Activated CD4-positive, alpha-beta T cell treated with anti-CD3 and anti-CD28 coated beads, Interleukin-2, amount 10 ng/mL, durations not matched to agents 7 days and 5 days (primary cell): ENCODE data around the gene BMPR2. TPM values are rescaled to one million over a fixed set of nuclear protein-coding genes. Genes with fewer than 3 reads are reported as not detected.
"Not testable (repeated sequence)": the region's sequence is repeated elsewhere in the genome, so short reads cannot be mapped to it uniquely, and the experiment has no call there.

Source experiments
- CTCF ChIA-PET: fragments of 350-600 bp; sonication (Branson Sonifier 250); formaldehyde crosslinking; loops from one replicate; lab custom pipeline; 2021; ENCODE audit warnings: antibody characterized with exemption; lab: Charles Lee
- POLR2A ChIA-PET: fragments of 350-600 bp; sonication (Branson Sonifier 250); formaldehyde crosslinking; loops from one replicate; lab custom pipeline; 2021; ENCODE audit warnings: antibody characterized with exemption; lab: Charles Lee
- DNase-seq: peaks from one replicate; pipeline ENCODE4 v3.0.0-alpha.2; 2020
- H3K27ac Mint-ChIP-seq: one replicate; pipeline ENCODE4 v1.8.0; 2021; ENCODE audit warnings: mild to moderate bottlenecking, moderate library complexity, mixed read lengths
- H3K27me3 Mint-ChIP-seq: one replicate; pipeline ENCODE4 v1.8.0; 2021; ENCODE audit warnings: mixed read lengths
- H3K36me3 Mint-ChIP-seq: one replicate; pipeline ENCODE4 v1.8.0; 2021; ENCODE audit warnings: low read depth, mixed read lengths
- H3K4me1 Mint-ChIP-seq: one replicate; pipeline ENCODE4 v1.8.0; 2021; ENCODE audit warnings: mixed read lengths
- H3K4me3 Mint-ChIP-seq: one replicate; pipeline ENCODE4 v1.8.0; 2021; ENCODE audit warnings: mild to moderate bottlenecking, moderate library complexity, mixed read lengths
- H3K9me3 Mint-ChIP-seq: one replicate; pipeline ENCODE4 v1.8.0; 2021; ENCODE audit warnings: mixed read lengths
- total RNA-seq, 2 experiments: library from RNA; stranded (reverse); gene quantifications; one replicate each; pipeline ENCODE4 v1.2.3, GENCODE V29; 2021

BMPR2 gene
- total RNA-seq, 2 experiments from 2014 or later: 9.8 to 11.1 TPM

DNA sequence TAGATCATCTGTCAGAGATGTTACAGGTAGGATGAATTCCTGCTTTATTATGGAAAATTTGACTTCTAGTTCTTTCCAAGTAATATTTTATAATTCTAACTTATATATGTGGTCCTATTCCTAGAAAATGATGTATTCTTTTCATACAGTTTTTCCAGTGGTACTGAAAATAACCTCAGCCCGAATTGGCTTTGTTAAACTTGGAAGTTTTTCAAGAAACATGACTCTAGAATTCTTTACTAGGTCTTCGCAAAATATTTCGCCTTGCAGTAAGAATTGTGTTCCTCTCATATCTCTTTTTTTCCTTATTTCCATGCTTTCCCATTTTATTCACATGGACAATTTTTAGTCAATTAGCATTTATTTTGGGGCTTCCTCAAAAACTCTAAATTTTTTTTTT, 60.5 kb downstream of the BMPR2 start:
- Mint-ChIP-seq H3K4me1 (no peaks in the 10 kb centered on the region), H3K9me3 (no peaks in the 10 kb centered on the region), H3K36me3 (no peaks in the 10 kb centered on the region), H3K27ac (no peak overlapping the region), H3K27me3 (no peaks in the 10 kb centered on the region), H3K4me3 (no peak overlapping the region)
- CTCF ChIA-PET: no interaction called here
- POLR2A ChIA-PET: no interaction called here
- no peak for DNase-seq

DNA sequence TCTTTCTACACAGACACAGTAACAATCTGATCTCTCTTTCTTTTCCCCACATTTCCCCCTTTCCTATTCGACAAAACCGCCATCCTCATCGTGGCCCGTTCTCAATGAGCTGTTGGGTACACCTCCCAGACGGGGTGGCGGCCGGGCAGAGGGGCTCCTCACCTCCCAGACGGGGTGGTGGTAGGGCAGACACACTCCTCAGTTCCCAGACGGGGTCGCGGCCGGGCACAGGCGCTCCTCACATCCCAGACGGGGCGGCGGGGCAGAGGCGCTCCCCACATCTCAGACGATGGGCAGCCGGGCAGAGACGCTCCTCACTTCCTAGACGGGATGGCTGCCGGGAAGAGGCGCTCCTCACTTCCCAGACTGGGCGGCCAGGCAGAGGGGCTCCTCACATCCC, 64.0 kb downstream of the BMPR2 start:
- POLR2A ChIA-PET, H3K27ac Mint-ChIP-seq: not testable (repeated sequence)

DNA sequence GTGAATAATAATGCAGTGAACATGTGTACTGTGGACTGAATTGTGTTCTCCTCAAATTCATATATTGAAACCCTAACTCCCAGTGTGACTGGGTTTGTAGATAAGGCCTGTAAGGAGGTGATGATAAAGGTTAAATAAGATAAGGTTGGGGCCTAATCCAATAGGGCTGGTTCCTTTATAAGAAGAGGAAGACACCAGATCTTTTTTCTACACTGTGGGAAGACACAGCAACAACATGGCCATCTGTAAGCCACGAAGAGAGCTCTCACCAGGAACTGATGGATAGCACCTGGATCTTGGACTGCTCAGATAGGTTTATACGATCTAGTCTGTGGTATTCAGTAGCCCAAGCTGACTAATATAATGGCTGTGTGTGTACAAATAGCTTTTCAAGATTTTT, 66.8 kb downstream of the BMPR2 start:
- POLR2A ChIA-PET: no interaction called here

More for the DNA sequence above, 64.0 kb downstream of the BMPR2 start:
- H3K9me3 Mint-ChIP-seq, H3K4me3 Mint-ChIP-seq, DNase-seq, H3K4me1 Mint-ChIP-seq, CTCF ChIA-PET, H3K36me3 Mint-ChIP-seq, H3K27me3 Mint-ChIP-seq: not testable (repeated sequence)

DNA sequence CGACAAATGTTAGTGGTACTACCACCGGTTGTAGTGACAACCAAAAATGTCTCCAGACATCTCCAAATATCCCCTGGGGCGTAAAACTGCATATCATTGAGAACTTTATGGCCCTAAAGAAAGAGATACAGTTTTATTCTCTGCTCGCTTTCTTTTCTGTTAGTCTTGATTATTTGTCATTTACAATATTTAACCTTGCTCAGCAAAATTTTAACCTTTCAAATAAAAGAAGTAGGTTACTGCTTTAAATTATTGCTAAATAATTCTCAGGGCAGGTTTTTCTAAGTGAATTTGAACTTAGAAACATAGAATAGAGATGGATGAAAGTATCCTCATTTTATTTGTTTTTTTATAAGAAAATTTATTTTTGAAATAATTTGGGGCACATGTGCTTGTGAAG, 67.9 kb downstream of the BMPR2 start:
- no peaks in the 10 kb centered on the region for H3K27me3 Mint-ChIP-seq
- CTCF ChIA-PET: no interaction called here
- no peak overlapping the region for H3K27ac Mint-ChIP-seq

More for the DNA sequence above, 66.8 kb downstream of the BMPR2 start:
- H3K4me1 Mint-ChIP-seq: peaks cover 5% of the 10 kb centered on the region
- H3K27ac Mint-ChIP-seq: no peak overlapping the region
- CTCF ChIA-PET: no interaction called here
- peaks cover 2% of the 10 kb centered on the region for H3K9me3 Mint-ChIP-seq
- H3K4me3 Mint-ChIP-seq: no peak overlapping the region
- H3K36me3 Mint-ChIP-seq: no peaks in the 10 kb centered on the region
- no peak for DNase-seq
- no peaks in the 10 kb centered on the region for H3K27me3 Mint-ChIP-seq

DNA sequence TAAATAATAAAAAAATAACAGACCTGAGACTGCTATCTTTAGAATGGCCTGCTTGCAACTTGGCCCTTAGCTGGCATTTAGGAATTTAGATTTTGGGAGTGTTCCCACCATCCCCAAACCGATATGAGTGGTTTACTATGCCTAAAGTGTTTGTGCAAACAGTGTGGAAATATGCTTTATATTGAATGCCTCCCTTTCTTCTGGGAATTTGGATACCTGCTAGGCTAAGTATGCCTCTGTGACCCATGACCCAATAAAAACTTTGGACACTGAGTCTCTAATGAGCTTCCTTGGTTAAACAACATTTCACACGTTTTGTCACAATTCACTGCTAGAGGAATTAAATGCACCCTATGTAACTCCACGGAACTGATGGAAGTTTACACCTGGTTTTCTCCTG, 73.2 kb downstream of the BMPR2 start:
- H3K27me3 Mint-ChIP-seq: no peaks in the 10 kb centered on the region
- CTCF ChIA-PET: interaction anchor here (0.6 kb wide), 1 partner anchor 116 kb away, joined by 3 read pairs; no protein-coding TSS in a partner anchor
- DNase-seq: no peak
- POLR2A ChIA-PET: no interaction called here
- no peak overlapping the region for H3K27ac Mint-ChIP-seq
- H3K4me3 Mint-ChIP-seq: no peak overlapping the region
- peaks cover 1% of the 10 kb centered on the region for H3K36me3 Mint-ChIP-seq
- H3K9me3 Mint-ChIP-seq: peaks cover 2% of the 10 kb centered on the region
- H3K4me1 Mint-ChIP-seq: peaks cover 1% of the 10 kb centered on the region

More for the DNA sequence above, 67.9 kb downstream of the BMPR2 start:
- H3K4me3 Mint-ChIP-seq: no peak overlapping the region
- peaks cover 2% of the 10 kb centered on the region for H3K9me3 Mint-ChIP-seq
- POLR2A ChIA-PET: no interaction called here
- peaks cover 7% of the 10 kb centered on the region for H3K4me1 Mint-ChIP-seq
- peaks cover 1% of the 10 kb centered on the region for H3K36me3 Mint-ChIP-seq
- DNase-seq: no peak

DNA sequence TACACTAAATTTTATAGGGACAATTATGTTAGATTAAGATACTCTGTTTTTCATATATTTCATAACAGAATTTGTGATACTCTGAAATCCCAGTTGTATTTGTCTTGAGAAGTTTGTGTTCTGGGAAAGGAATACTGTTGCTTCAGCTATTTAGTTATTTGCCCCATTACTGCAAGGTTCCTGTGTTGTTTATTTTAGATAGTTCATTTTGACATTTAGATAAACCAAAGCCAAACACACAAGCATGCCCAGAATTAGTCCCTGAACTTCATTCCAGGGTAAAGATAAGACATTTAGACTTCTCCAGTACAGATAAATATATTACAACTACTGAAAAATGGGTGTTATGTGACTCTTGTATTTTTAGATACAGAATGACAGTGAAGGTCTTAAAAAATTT, 74.7 kb downstream of the BMPR2 start:
- Mint-ChIP-seq H3K9me3 (peaks cover 2% of the 10 kb centered on the region), H3K27ac (no peak overlapping the region), H3K4me3 (no peak overlapping the region), H3K27me3 (no peaks in the 10 kb centered on the region), H3K36me3 (peaks cover 3% of the 10 kb centered on the region), H3K4me1 (peaks cover 1% of the 10 kb centered on the region)
- DNase-seq: no peak
- POLR2A ChIA-PET: no interaction called here
- CTCF ChIA-PET: interaction anchor here (0.6 kb wide), 1 partner anchor 301 kb away, joined by 3 read pairs; no protein-coding TSS in a partner anchor

DNA sequence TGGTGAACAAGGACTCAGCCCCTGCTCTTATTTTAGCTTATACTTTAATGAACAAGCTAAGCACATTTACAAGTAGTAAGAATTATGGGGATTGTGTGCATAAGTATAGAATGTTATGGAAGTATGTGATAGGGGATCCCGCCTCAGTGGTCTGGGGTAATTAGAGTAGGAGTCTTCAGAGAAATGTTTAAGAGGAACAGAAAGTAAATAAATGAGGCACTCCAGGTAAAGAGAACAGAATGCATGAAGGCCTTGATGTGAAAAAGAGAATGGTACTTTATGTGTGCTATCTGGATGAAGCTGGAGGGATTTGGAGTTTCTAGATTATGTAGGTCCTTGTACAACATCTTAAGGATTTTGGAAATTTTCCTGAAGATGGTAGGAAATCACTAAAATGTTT, 76.6 kb downstream of the BMPR2 start:
- Mint-ChIP-seq H3K27ac (no peak overlapping the region), H3K27me3 (no peaks in the 10 kb centered on the region), H3K36me3 (peaks cover 3% of the 10 kb centered on the region), H3K4me1 (peaks cover 1% of the 10 kb centered on the region), H3K9me3 (peaks cover 2% of the 10 kb centered on the region), H3K4me3 (no peak overlapping the region)
- ChIA-PET CTCF (no interaction called here), POLR2A (no interaction called here)
- no peak for DNase-seq

DNA sequence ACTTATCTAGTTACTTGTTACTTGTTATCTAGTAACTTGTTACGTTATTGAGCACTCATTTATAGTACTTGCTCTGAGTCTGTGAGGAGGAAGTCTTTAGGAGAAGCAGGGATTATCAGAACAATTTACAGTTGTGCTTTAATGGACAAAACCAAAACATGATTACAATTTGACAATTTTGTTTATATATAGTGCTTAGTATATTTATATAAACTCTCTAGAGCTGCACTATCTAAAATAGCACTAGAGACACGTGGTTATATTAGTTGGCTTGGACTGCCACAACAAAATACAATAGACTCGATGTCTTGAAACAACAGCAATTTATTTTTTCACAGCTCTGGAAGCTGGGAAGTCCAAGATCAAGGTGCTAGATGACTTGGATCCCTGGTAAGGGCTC, 78.4 kb downstream of the BMPR2 start:
- DNase-seq: no peak
- H3K4me3 Mint-ChIP-seq: no peak overlapping the region
- ChIA-PET POLR2A (no interaction called here), CTCF (no interaction called here)
- H3K36me3 Mint-ChIP-seq: peaks cover 1% of the 10 kb centered on the region
- H3K4me1 Mint-ChIP-seq: no peaks in the 10 kb centered on the region
- peaks cover under 1% of the 10 kb centered on the region for H3K9me3 Mint-ChIP-seq
- H3K27ac Mint-ChIP-seq: no peak overlapping the region
- H3K27me3 Mint-ChIP-seq: no peaks in the 10 kb centered on the region

DNA sequence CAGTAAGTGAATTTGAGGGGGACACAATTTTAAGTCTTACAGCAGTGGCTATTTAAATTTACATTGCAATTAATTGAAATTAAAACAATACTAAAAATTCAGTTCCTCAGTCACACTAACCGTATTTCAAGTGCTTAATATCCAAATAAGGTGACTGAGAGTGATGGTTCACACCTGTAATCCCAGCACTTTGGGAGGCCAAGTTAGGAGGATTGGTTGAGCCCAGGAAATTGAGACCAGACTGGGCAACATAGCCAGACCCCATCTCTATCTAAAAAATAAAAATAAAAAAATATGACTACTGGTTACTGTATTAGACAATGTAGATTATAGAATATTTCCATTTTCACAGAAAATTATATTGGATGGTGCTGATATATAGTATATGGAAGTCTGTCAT, 79.0 kb downstream of the BMPR2 start:
- ChIA-PET CTCF (no interaction called here), POLR2A (no interaction called here)
- H3K4me1 Mint-ChIP-seq: no peaks in the 10 kb centered on the region
- H3K27me3 Mint-ChIP-seq: no peaks in the 10 kb centered on the region
- no peak overlapping the region for H3K4me3 Mint-ChIP-seq
- H3K36me3 Mint-ChIP-seq: peaks cover 1% of the 10 kb centered on the region
- H3K9me3 Mint-ChIP-seq: peaks cover 3% of the 10 kb centered on the region
- H3K27ac Mint-ChIP-seq: no peak overlapping the region
- no peak for DNase-seq

DNA sequence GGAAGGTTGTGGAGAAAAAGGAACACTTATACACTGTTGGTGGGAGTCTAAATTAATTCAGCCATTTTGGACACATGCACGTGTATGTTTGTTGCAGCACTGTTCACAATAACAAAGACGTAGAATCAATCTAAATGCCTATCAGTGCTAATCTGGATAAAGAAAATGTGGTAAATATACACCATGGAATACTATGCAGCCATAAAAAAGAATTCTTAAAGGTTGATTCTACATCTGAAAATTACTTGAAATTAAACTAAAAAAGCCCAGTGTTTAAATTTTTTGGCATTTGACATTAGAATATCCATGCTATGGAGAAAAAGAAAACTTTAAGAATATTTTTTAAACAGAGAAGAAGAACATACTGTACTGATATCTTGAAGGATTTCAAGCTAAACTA, 84.0 kb downstream of the BMPR2 start:
- Mint-ChIP-seq H3K9me3 (peaks cover 3% of the 10 kb centered on the region), H3K27me3 (no peaks in the 10 kb centered on the region), H3K36me3 (peaks cover 1% of the 10 kb centered on the region), H3K4me1 (no peaks in the 10 kb centered on the region), H3K27ac (no peak overlapping the region), H3K4me3 (no peak overlapping the region)
- CTCF ChIA-PET: no interaction called here
- POLR2A ChIA-PET: no interaction called here
- no peak for DNase-seq

DNA sequence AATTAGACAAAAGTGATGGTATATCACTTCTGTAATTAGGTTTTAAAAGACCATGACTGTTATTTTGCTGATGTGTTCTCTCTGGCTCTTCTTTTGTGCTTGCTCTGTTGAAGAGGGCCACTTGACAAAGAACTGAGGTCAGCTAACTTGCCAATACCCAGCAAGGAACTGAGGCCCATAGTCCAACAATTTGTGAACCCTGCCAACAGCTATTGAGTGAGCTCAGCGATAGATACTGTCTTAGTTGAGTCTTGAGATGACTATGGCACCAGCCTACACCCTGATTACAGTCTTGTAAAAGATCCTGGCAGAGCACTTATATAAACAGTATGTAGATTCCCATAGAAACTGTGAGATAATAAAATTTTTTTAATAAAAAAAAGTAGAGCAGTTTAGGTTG, 103.0 kb downstream of the BMPR2 start:
- H3K4me1 Mint-ChIP-seq: peaks cover 7% of the 10 kb centered on the region
- no peaks in the 10 kb centered on the region for H3K36me3 Mint-ChIP-seq
- ChIA-PET CTCF (no interaction called here), POLR2A (no interaction called here)
- no peak overlapping the region for H3K4me3 Mint-ChIP-seq
- DNase-seq: no peak
- H3K9me3 Mint-ChIP-seq: peaks cover 2% of the 10 kb centered on the region
- H3K27me3 Mint-ChIP-seq: no peaks in the 10 kb centered on the region
- H3K27ac Mint-ChIP-seq: no peak overlapping the region

DNA sequence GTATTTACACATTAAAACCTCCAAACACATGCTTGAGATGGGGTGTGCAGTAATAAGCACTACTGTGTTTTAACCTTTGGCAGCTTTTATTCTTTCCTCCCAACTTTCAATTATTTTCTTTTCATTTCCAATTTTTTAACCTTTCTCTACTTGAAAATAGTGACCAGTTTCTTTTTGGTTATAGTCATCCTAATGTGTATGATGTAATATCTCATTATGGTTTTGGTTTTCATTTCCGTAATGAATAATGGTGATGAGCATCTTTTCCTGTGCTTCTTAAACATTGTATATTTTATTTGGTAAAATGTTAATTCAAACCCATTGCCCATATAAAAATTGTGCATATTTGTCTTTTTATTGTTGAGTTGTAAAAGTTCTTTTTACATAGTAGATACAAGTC, 103.5 kb downstream of the BMPR2 start:
- ChIA-PET POLR2A (no interaction called here), CTCF (interaction anchor here (1.1 kb wide), 1 partner anchor 18 kb away, joined by 3 read pairs; no protein-coding TSS in a partner anchor)
- Mint-ChIP-seq H3K27ac (no peak overlapping the region), H3K4me1 (peaks cover 7% of the 10 kb centered on the region), H3K4me3 (no peak overlapping the region), H3K36me3 (no peaks in the 10 kb centered on the region), H3K27me3 (no peaks in the 10 kb centered on the region), H3K9me3 (peaks cover 2% of the 10 kb centered on the region)
- no peak for DNase-seq

DNA sequence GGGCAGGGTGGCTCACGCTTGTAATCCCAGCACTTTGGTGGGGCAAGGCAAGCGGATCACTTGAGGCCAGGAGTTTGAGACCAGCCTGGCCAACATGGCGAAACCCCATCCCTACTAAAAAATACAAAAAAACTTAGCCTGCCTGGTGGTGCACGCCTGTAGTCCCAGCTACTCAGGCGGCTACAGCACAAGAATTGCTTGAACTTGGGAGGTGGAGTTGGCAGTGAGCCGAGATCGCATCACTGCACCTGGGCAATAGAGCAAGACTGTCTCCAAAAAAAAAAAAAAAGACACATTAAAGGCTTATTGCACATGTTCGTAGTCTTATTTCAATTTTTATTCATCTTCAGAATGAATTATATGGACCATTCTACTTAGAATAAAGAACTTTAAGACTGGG, 110.2 kb downstream of the BMPR2 start:
- Mint-ChIP-seq H3K4me1 (no peaks in the 10 kb centered on the region), H3K27ac (no peak overlapping the region)
- CTCF ChIA-PET: interaction anchor here (0.5 kb wide), 1 partner anchor 1965 kb away, joined by 3 read pairs; no protein-coding TSS in a partner anchor

DNA sequence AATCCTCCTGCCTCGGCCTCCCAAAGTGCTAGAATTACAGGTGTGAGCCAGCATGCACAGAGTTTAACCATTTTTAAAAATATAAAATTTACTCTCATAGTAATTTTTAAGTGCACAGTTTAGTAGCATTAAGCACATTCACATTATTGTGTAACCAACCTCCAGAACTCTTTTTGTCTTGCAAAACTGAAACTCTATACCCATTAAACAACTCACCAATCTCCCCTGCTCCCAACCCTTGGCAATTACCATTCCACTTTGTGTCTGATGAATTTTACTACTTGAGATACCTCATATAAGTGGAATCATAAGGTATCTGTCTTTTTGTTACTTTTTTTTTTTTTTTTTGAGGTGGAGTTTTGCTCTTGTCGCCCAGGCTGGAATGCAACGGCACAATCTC, 112.5 kb downstream of the BMPR2 start:
- H3K27me3 Mint-ChIP-seq: no peaks in the 10 kb centered on the region
- DNase-seq: no peak
- POLR2A ChIA-PET: no interaction called here
- H3K27ac Mint-ChIP-seq: no peak overlapping the region
- no peaks in the 10 kb centered on the region for H3K4me1 Mint-ChIP-seq
- CTCF ChIA-PET: no interaction called here
- H3K9me3 Mint-ChIP-seq: no peaks in the 10 kb centered on the region
- no peak overlapping the region for H3K4me3 Mint-ChIP-seq
- H3K36me3 Mint-ChIP-seq: no peaks in the 10 kb centered on the region

More for the DNA sequence above, 110.2 kb downstream of the BMPR2 start:
- H3K36me3 Mint-ChIP-seq: no peaks in the 10 kb centered on the region
- H3K27me3 Mint-ChIP-seq: no peaks in the 10 kb centered on the region
- H3K4me3 Mint-ChIP-seq: no peak overlapping the region
- H3K9me3 Mint-ChIP-seq: no peaks in the 10 kb centered on the region
- POLR2A ChIA-PET: no interaction called here
- no peak for DNase-seq
